GM23338 (cell line): ENCODE data around the gene MDH1. TPM values are rescaled to one million over a fixed set of nuclear protein-coding genes. Genes with fewer than 3 reads are reported as not detected.
A peak's percentile ranks its signal among the peaks of the same experiment; 100 is the strongest.

Experiments
- ATAC-seq: fragments of 200-7000 bp; cut with Tn5 transposase; 3 replicates; pipeline ENCODE4 v1.9.1; 2020
- DNase-seq: peaks from one replicate; pipeline ENCODE4 v3.0.0-alpha.2; 2015; ENCODE audit warnings: low spot score
- H2AFZ ChIP-seq: fragments of 200-600 bp; sonication (generic); 2 replicates; pipeline ENCODE4 v1.8.0; 2016; ENCODE audit warnings: antibody characterized with exemption, mild to moderate bottlenecking, moderate library complexity
- H3F3A ChIP-seq: fragments of 200-600 bp; sonication (generic); replicated peaks from 2 replicates; pipeline ENCODE4 v1.8.0; 2017; ENCODE audit warnings: antibody characterized with exemption, mixed run types, low read depth
- H3K27ac ChIP-seq: fragments of 200-600 bp; sonication (generic); 2 replicates; pipeline ENCODE4 v1.6.1; 2016; ENCODE audit warnings: low read depth
- H3K27me3 ChIP-seq: fragments of 200-600 bp; sonication (generic); 2 replicates; pipeline ENCODE4 v1.8.0; 2016; ENCODE audit warnings: mild to moderate bottlenecking, mixed run types, moderate library complexity; ENCODE audit not compliant: insufficient read depth
- H3K36me3 ChIP-seq: fragments of 200-600 bp; sonication (generic); 2 replicates; pipeline ENCODE4 v1.8.0; 2016; ENCODE audit warnings: mild to moderate bottlenecking; ENCODE audit not compliant: insufficient read depth
- H3K4me1 ChIP-seq: fragments of 200-600 bp; sonication (generic); 2 replicates; pipeline ENCODE4 v1.8.0; 2016; ENCODE audit warnings: mild to moderate bottlenecking, moderate library complexity; ENCODE audit not compliant: insufficient read depth
- H3K4me2 ChIP-seq: fragments of 200-600 bp; sonication (generic); 2 replicates; pipeline ENCODE4 v1.7.1; 2017; ENCODE audit warnings: mixed run types
- H3K4me3 ChIP-seq: fragments of 200-600 bp; sonication (generic); 2 replicates; pipeline ENCODE4 v1.6.1; 2016; ENCODE audit warnings: mixed run types
- H3K79me2 ChIP-seq: fragments of 200-600 bp; sonication (generic); replicated peaks from 2 replicates; pipeline ENCODE4 v1.8.0; 2017; ENCODE audit warnings: mild to moderate bottlenecking; ENCODE audit not compliant: insufficient read depth
- H3K9me2 ChIP-seq: fragments of 200-600 bp; sonication (generic); 2 replicates; pipeline ENCODE4 v1.8.0; 2017; ENCODE audit not compliant: insufficient read depth
- H4K20me1 ChIP-seq: fragments of 200-600 bp; sonication (generic); replicated peaks from 2 replicates; pipeline ENCODE4 v1.8.0; 2017; ENCODE audit warnings: mild to moderate bottlenecking; ENCODE audit not compliant: insufficient read depth
- H3K27ac Mint-ChIP-seq: 2 replicates; pipeline ENCODE4 v1.8.0; 2020; ENCODE audit warnings: inconsistent platforms, mild to moderate bottlenecking, moderate library complexity, mixed read lengths
- H3K27me3 Mint-ChIP-seq: 3 replicates; pipeline ENCODE4 v1.8.0; 2022; ENCODE audit warnings: low read depth, mild to moderate bottlenecking, moderate library complexity, mixed read lengths, inconsistent platforms; ENCODE audit not compliant: insufficient read depth, poor library complexity
- H3K36me3 Mint-ChIP-seq: 3 replicates; pipeline ENCODE4 v1.8.0; 2021; ENCODE audit warnings: low read depth, mild to moderate bottlenecking, inconsistent platforms, moderate library complexity, mixed read lengths
- H3K4me1 Mint-ChIP-seq: 3 replicates; pipeline ENCODE4 v1.8.0; 2020; ENCODE audit warnings: mild to moderate bottlenecking, inconsistent platforms, mixed read lengths
- H3K4me3 Mint-ChIP-seq: 3 replicates; pipeline ENCODE4 v1.8.0; 2021; ENCODE audit warnings: moderate library complexity, mild to moderate bottlenecking, inconsistent platforms, mixed read lengths
- H3K9me3 Mint-ChIP-seq: 3 replicates; pipeline ENCODE4 v1.8.0; 2020; ENCODE audit warnings: moderate library complexity, mild to moderate bottlenecking, inconsistent platforms, mixed read lengths
- CTCF ChIP-seq, 2 experiments: fragments of 200-600 bp in 1 of 2; sonication (generic) in 1 of 2; conservative IDR thresholded peaks; 2 replicates each; pipeline versions ENCODE4 v1.5.1 to v1.6.1; 2016 to 2017; ENCODE audit warnings: antibody characterized with exemption in 2 of 2, low read depth in 2 of 2, mild to moderate bottlenecking in 2 of 2, moderate library complexity in 1 of 2
- EZH2 ChIP-seq: fragments of 200-600 bp; sonication (generic); IDR thresholded peaks from one replicate; pipeline ENCODE4 v1.8.0; 2017; ENCODE audit warnings: antibody characterized with exemption, mild to moderate bottlenecking, low read depth; ENCODE audit not compliant: unreplicated experiment
- ZNF462 ChIP-seq: fragments of 250-450 bp; sonication (Bioruptor Pico); IDR thresholded peaks from 2 replicates; pipeline ENCODE4 v1.5.0; 2020; ENCODE audit warnings: mild to moderate bottlenecking, moderate library complexity
- polyA plus RNA-seq: library from polyadenylated mRNA; unstranded; fragments of >200 nt; fragmentation: Nextera tagmentation; extraction: Ambion mirVana; gene quantifications from 2 replicates; pipeline ENCODE4 v1.2.1, GENCODE V29; 2016
- total RNA-seq: library from RNA; depleted of rRNA; stranded (reverse); fragments of >200 nt; shearing (Covaris generic); gene quantifications from 2 replicates; pipeline ENCODE4 v1.2.3, GENCODE V29; 2014

Gene MDH1
- total and polyA plus RNA-seq, 2 experiments from 2014 or later = 275 to 503 TPM

- DNase-seq (peak; percentile 10), ATAC-seq (peak; percentile 62)
- H3K27ac Mint-ChIP-seq = peak overlapping the region; percentile 49; the same call in 1 of the 2 replicates
- H3K79me2 ChIP-seq = peaks cover 76% of the 10 kb centered on the region
- H3K27me3 ChIP-seq = no peaks in the 10 kb centered on the region
- no peaks in the 10 kb centered on the region for H3K9me2 ChIP-seq
- peaks cover 8% of the 10 kb centered on the region for H3K36me3 Mint-ChIP-seq
- TF ChIP-seq CTCF (conservative IDR thresholded peaks at IDR 0.05; ENCODE audit: low read depth in 2 of 2) = no peak
- no peak for TF ChIP-seq EZH2
- TF ChIP-seq ZNF462 = peak; percentile 33; the same call in 1 of the 2 replicates
- H3K9me3 Mint-ChIP-seq = no peaks in the 10 kb centered on the region
- no peak overlapping the region for H3K4me3 Mint-ChIP-seq
- no peak overlapping the region for H3K4me3 ChIP-seq
- H3K27me3 Mint-ChIP-seq = peaks cover 9% of the 10 kb centered on the region
- no peak overlapping the region for H2AFZ ChIP-seq
- H3K36me3 ChIP-seq = no peaks in the 10 kb centered on the region
- no peaks in the 10 kb centered on the region for H3K4me1 ChIP-seq
- no peaks in the 10 kb centered on the region for H3F3A ChIP-seq
- no peak overlapping the region for H3K4me2 ChIP-seq
- H3K27ac ChIP-seq = no peak overlapping the region
- H3K4me1 Mint-ChIP-seq = peaks cover 53% of the 10 kb centered on the region
- H4K20me1 ChIP-seq = no peaks in the 10 kb centered on the region
Measured at GRCh38 chr2:63578767-63579166, 10.0 kb upstream of the MDH1 start.
